Kidney (tissue), 14 donors: ENCODE measurements around the gene TACR2. TPM values are rescaled to one million over a fixed set of nuclear protein-coding genes. Genes with fewer than 3 reads are reported as not detected.

ENCODE experiments used
- DNase-seq, 5 donors: peaks; one replicate each; pipeline ENCODE4 v3.0.0-alpha.2; 2013 to 2020
- FAIRE-seq: peaks from 2 replicates; lab custom pipeline; 2012; peaks lifted over from hg19 to GRCh38; lab: Jason Lieb, UNC
- H3K27ac ChIP-seq, 2 donors: one replicate each; pipeline ENCODE4 v1.7.0; 2013; ENCODE audit warnings: low read depth in 2 of 2, low read length in 2 of 2, inconsistent platforms in 1 of 2
- H3K27me3 ChIP-seq: one replicate; pipeline ENCODE4 v1.7.1; 2013; ENCODE audit warnings: low read length, inconsistent platforms; ENCODE audit not compliant: control insufficient read depth, insufficient read depth
- H3K36me3 ChIP-seq, 3 donors: one replicate each; pipeline versions ENCODE4 v1.7.0 to v1.7.1; 2013; ENCODE audit warnings: low read length in 3 of 3, control low read depth in 1 of 3, inconsistent platforms in 1 of 3; ENCODE audit not compliant: insufficient read depth in 3 of 3, control insufficient read depth in 2 of 3
- H3K4me1 ChIP-seq, 3 donors: one replicate each; pipeline versions ENCODE4 v1.7.0 to v1.7.1; 2013; ENCODE audit warnings: low read length in 3 of 3, inconsistent platforms in 1 of 3, low read depth in 1 of 3; ENCODE audit not compliant: control insufficient read depth in 2 of 3, insufficient read depth in 2 of 3
- H3K4me3 ChIP-seq, 3 donors: one replicate each; pipeline versions ENCODE4 v1.7.0 to v1.8.1; 2013; ENCODE audit warnings: low read length in 3 of 3, control low read depth in 1 of 3, inconsistent platforms in 1 of 3
- H3K9ac ChIP-seq, 3 donors: one replicate each; pipeline versions ENCODE4 v1.7.0 to v1.7.1; 2013; ENCODE audit warnings: low read length in 3 of 3, control low read depth in 1 of 3, inconsistent platforms in 1 of 3
- H3K9me3 ChIP-seq, 3 donors: one replicate each; pipeline versions ENCODE4 v1.7.0 to v1.7.1; 2013; ENCODE audit warnings: low read length in 3 of 3, control low read depth in 1 of 3, inconsistent platforms in 1 of 3; ENCODE audit not compliant: control insufficient read depth in 2 of 3, insufficient read depth in 1 of 3
- CTCF ChIP-seq: IDR thresholded peaks from 3 replicates; pipeline ENCODE4 v1.5.1; 2012; ENCODE audit warnings: mild to moderate bottlenecking, moderate library complexity, borderline replicate concordance; ENCODE audit not compliant: insufficient read depth; ENCODE audit errors: extremely low read depth
- intact Hi-C: fragments of 100-400 bp; cut with DNase I; formaldehyde crosslinking; loops from one replicate; pipeline ENCODE4 v1.11.1; 2022
- polyA plus RNA-seq: library from polyadenylated mRNA; stranded (reverse); fragments of 350-450 nt; fragmentation: Illumina TruSeq; extraction: RNeasy Lipid Tissue Mini Kit (QIAGEN cat#74804); gene quantifications from one replicate; pipeline ENCODE4 v1.2.3, GENCODE V29; 2014; ENCODE audit warnings: low read depth, low replicate concordance; ENCODE audit not compliant: insufficient read depth
- total RNA-seq: library from RNA; stranded (reverse); fragmentation: NEBNext Ultra II Directional; extraction: Animal tissue kit (Norgen Biotek cat#: 25700); gene quantifications from one replicate; pipeline ENCODE4 v1.2.1, GENCODE V29; 2021
- donor health status: control.
- donor health status: control.
- donor health status: control.
- donor health status: control.
- donor health status: control.
- donor health status: DM: yes; HTN: yes; CAD: no.
- donor health status: Normal renal cell carcinoma (clear cell type).

The TACR2 gene
- total and polyA plus RNA-seq, 2 donors from 2014 or later, result 0.37 to 0.38 TPM

GRCh38 chr10:69360485-69361302 is 56.0 kb downstream of the TACR2 start:
- Histone ChIP-seq H3K27me3 (no peaks in the 10 kb centered on the region), H3K27ac (no peak overlapping the region), H3K9me3 (no peaks in the 10 kb centered on the region), H3K36me3 (peaks cover 0 to 2% (median 0%) of the 10 kb centered on the region in 3 donors), H3K9ac (no peak overlapping the region), H3K4me1 (peaks cover 0 to 2% (median 0%) of the 10 kb centered on the region in 3 donors), H3K4me3 (no peak overlapping the region)
- FAIRE-seq, result no peak
- no peak for TF ChIP-seq CTCF
- intact Hi-C loops, result no loop called here
- peak in 1 of 5 donors; percentile 30 for DNase-seq

DNA sequence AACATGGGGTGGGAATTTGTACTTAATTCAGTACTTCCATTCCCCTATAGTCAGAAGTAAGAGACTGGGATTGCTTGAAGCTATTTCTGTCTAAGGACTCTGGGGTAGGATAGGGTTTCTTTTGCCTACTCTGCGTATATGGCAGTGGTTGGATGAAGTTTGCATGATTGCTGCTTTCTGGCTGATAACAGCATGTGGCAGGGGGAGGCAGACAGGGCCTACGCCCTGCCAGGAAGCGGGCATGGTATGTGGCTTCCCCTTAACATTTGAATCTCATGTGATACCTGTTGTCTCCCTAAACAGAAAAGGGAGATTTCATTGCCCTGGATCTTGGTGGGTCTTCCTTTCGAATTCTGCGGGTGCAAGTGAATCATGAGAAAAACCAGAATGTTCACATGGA is 57.1 kb downstream of the TACR2 start:
- no peak for FAIRE-seq
- H3K27ac ChIP-seq, result no peak overlapping the region
- H3K36me3 ChIP-seq, result no peaks in the 10 kb centered on the region

GRCh38 chr10:69359148-69359547 is 57.6 kb downstream of the TACR2 start:
- Histone ChIP-seq H3K4me1 (peaks cover 0 to 2% (median 0%) of the 10 kb centered on the region in 3 donors), H3K4me3 (no peak overlapping the region), H3K27ac (no peak overlapping the region), H3K36me3 (no peaks in the 10 kb centered on the region), H3K27me3 (no peaks in the 10 kb centered on the region), H3K9ac (no peak overlapping the region), H3K9me3 (no peaks in the 10 kb centered on the region)
- intact Hi-C loops, result no loop called here
- TF ChIP-seq CTCF, result no peak
- DNase-seq (no peak), FAIRE-seq (no peak)

More for the DNA sequence above, 57.1 kb downstream of the TACR2 start:
- no peak for TF ChIP-seq CTCF
- DNase-seq, result no peak
- intact Hi-C loops, result no loop called here
- Histone ChIP-seq H3K4me1 (peaks cover 0 to 2% (median 0%) of the 10 kb centered on the region in 3 donors), H3K4me3 (no peak overlapping the region), H3K9ac (no peak overlapping the region), H3K9me3 (no peaks in the 10 kb centered on the region), H3K27me3 (no peaks in the 10 kb centered on the region)
